Fibroblast of lung (primary cell): ENCODE results near the gene VPS51.

ENCODE experiments used
- CTCF ChIP-seq, 2 donors: IDR thresholded peaks in 1 of 2; conservative IDR thresholded peaks in 1 of 2; 1 replicate in 1 of 2; 2 replicates in 1 of 2; pipeline ENCODE4 v1.5.1; 2011 to 2012; ENCODE audit warnings: low read length in 2 of 2, control low read depth in 1 of 2, inconsistent platforms in 1 of 2, low read depth in 1 of 2, mild to moderate bottlenecking in 1 of 2
- EZH2 ChIP-seq: IDR thresholded peaks from 2 replicates; pipeline ENCODE4 v1.5.1; 2012; ENCODE audit warnings: low read length, control low read depth, mild to moderate bottlenecking; ENCODE audit errors: missing control alignments

GRCh38 chr11:65133724-65134123 is 37.7 kb downstream of the VPS51 start:
- TF ChIP-seq CTCF (conservative IDR thresholded peaks at IDR 0.05 in 1 of 2, IDR thresholded peaks at IDR 0.05 in 1 of 2; ENCODE audit: low read depth in 1 of 2, low read length in 2 of 2), result no peak
- no peak for TF ChIP-seq EZH2
